Ishikawa (cell line): ENCODE results near the gene FBXO4.

ENCODE experiments used
- CEBPB ChIP-seq: IDR thresholded peaks from 2 replicates; pipeline ENCODE4 v1.6.1; 2012
- CREB1 ChIP-seq: IDR thresholded peaks from 2 replicates; pipeline ENCODE4 v1.6.1; 2012; ENCODE audit warnings: low read depth
- EP300 ChIP-seq: IDR thresholded peaks from 2 replicates; pipeline ENCODE4 v1.6.1; 2012; ENCODE audit warnings: borderline replicate concordance
- FOXM1 ChIP-seq: IDR thresholded peaks from 2 replicates; pipeline ENCODE4 v1.6.1; 2012; ENCODE audit warnings: low read depth, borderline replicate concordance
- MAX ChIP-seq: IDR thresholded peaks from 2 replicates; pipeline ENCODE4 v1.6.1; 2012
- REST ChIP-seq: IDR thresholded peaks from 2 replicates; pipeline ENCODE4 v1.6.1; 2012; ENCODE audit warnings: low read depth, mild to moderate bottlenecking
- TAF1 ChIP-seq: IDR thresholded peaks from 2 replicates; pipeline ENCODE4 v1.6.1; 2012; ENCODE audit warnings: low read depth, mild to moderate bottlenecking
- TCF12 ChIP-seq: IDR thresholded peaks from 2 replicates; pipeline ENCODE4 v1.6.1; 2012; ENCODE audit warnings: low read depth
- TEAD4 ChIP-seq: IDR thresholded peaks from 2 replicates; pipeline ENCODE4 v1.6.1; 2012
- YY1 ChIP-seq: IDR thresholded peaks from 2 replicates; pipeline ENCODE4 v1.6.1; 2012; ENCODE audit warnings: low read depth

GRCh38 chr5:41973087-41973486 lies 48.0 kb downstream of the FBXO4 start:
- no peak for TF ChIP-seq REST
- TF ChIP-seq CEBPB = no peak
- TF ChIP-seq YY1 = no peak
- TF ChIP-seq MAX = no peak
- no peak for TF ChIP-seq FOXM1
- TF ChIP-seq EP300 = no peak
- TF ChIP-seq TEAD4 = no peak
- TF ChIP-seq TAF1 = no peak
- TF ChIP-seq TCF12 = no peak
- no peak for TF ChIP-seq CREB1
